Activated CD4-positive, alpha-beta T cell treated with anti-CD3 and anti-CD28 coated beads, Interleukin-2, amount 50 U/mL, for 4 hours (primary cell): ENCODE data around the gene PHACTR1.

ENCODE experiments used
- DNase-seq, 2 experiments: peaks; one replicate each; pipeline ENCODE4 v3.0.0-alpha.2; 2020

PHACTR1 gene

DNA sequence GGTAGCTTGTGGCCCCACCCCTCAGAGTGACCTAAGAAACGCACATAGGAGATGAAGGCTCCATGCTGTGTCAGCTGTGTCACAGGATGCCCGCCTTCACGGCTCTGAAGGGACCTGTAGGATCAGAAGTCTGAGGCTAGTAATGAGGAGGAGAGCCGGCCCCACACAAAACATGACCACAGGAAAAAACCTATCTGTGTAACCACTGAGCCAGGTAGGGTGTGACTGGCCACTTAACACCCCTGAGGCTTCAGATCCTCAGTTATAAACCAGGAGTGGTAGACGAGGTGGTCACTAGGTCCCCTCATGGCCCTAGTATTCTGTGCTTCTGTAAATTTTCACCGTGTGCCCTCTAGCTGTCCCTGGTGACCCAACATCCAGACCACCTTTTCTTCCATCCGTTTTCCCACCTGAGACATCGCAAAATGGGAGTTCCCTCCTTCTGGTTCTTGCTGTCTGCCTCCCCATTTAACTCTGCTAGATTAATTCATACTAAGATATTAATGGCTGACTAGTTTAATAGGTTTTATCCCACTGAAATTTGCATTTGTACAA is 558.9 kb downstream of the PHACTR1 start:
- DNase-seq = no peak

DNA sequence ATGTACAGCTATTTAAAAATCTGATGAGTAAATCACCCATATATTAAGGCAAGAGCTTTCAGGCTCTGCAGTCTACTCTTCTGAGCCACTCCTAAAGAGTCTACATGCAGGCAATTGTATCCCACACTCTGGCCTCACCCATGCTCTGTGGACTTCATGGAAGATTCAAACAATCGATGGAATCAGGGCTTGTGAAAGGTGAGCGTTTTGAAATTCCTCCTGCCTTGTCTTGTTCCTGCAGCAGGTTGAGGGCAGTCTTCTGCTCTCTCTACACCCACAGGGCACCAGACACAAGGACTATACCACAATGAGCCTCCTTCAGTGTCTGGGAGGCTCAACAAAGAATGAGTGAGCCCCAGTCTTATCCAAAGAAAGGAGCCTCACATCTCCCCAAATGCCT is 560.7 kb downstream of the PHACTR1 start:
- no peak for DNase-seq

DNA sequence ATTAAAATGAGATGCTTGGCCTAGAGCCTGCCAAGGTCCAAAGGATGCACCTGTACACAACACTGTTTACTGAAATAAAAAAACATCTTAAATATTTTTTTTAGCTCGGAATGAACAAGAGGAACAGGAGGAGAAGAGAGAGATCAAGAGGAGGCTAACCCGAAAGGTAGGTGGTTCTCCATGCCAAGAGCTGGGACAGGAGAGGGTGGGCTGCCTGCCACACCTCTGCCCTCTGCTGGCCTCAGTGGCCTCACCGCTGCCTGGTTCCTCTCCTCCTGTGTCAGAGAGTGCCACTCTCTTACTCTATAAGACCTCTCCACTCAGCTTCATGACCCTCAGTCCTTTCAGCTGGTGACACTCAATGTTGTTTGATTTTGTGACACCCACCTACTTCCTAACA is 561.6 kb downstream of the PHACTR1 start:
- DNase-seq = no peak

DNA sequence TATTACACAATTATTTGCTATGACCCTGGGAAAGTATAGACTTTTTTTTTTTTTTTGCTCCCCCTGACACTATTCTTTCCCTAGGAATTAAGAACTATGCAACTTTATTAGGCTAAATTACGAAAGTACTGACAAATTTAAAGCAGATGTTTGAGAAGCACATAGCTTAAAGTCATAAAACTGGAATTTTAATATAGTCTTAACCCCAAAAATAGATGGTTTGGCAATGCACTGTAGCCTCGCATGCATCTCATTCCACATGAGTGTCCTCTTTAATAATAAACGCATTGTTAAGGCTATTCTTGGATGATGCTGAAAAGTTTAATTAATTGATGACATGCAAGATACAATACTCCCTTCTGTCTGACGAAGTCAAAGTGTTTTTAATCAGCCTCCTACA is 562.4 kb downstream of the PHACTR1 start:
- DNase-seq = no peak

DNA sequence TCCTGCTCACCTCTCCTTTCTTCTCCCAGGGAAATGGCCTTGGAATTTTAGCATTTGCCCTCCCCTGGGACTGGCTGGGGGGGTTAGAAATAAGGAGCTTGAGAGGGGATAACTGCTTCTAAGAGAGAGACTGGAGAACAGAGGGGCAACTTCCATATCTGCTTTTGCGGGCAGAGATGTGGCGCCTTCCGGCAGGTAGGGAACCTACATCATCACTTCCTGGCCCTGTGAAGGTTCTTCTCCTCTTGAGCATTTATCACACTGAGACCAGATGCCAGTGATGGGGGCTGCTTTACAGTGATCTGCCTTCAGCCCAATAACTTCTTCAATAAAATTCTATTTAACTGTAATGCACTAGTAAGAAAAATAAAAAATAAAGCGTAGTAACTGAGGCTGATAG is 563.7 kb downstream of the PHACTR1 start:
- DNase-seq = no peak

DNA sequence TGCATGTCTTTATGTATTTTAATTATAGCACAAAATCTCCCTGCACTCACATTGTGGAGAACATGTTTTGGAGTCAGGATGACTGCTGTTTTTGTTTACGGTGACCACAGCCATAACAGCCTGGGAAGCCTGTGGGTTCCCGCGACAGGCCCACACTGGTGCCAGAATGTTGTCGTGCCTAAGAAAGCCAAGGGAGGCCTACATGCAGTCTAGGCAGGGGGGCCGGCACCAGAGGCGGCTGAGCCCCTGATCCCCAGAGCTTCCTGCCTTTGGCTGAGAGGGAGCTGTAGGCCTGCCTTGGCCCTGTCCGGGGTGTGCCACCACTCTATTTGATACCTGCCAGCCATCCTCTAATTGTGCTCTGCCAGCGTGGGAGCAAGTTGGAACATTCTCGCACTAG is 565.1 kb downstream of the PHACTR1 start:
- DNase-seq = no peak

DNA sequence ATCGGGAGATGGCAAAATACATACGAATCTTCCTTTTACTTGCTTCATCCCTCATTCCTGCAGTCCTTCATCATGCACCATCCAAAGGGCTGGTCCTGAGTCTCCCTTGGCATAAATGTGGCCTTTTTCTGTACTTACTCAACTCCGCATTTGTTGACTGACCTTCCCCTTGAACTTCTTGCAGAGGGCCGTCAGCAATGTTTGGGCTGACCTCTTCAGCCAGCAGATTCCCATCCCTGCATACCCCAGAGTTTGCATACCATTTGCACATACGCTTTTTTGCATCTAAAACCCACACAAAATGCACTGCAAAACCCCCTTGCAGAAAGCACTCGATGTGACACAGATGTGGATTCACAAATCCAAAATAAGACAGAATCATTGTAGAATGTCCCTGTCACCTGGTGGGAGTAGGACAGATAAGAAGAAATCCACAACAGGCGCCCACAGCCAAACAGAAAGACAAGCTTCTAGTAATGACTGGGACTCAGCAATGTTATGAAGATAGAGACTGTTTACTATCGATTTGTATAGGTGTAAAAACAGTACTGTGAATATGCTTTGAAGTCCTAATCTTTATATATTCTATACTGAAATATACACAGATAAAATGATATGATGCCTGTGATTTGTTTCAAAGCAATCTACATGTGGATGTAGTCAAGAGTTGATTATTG is 566.0 kb downstream of the PHACTR1 start:
- DNase-seq = no peak

DNA sequence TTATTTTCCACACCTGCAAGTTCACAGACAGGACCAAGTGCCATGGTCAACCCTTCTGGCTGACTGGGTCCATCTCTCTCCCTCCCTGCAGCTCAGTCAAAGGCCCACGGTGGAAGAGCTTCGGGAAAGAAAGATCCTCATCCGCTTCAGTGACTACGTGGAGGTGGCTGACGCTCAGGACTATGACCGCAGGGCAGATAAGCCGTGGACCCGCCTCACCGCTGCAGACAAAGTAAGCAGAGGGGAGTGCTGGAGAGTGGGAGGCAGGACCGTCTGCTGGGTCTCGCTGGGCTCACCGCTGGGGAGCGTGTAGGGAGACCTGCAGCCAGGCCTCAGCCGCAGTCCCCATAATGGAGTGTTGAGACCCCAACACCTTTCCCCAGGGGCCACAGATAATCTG is 566.8 kb downstream of the PHACTR1 start:
- DNase-seq = no peak

DNA sequence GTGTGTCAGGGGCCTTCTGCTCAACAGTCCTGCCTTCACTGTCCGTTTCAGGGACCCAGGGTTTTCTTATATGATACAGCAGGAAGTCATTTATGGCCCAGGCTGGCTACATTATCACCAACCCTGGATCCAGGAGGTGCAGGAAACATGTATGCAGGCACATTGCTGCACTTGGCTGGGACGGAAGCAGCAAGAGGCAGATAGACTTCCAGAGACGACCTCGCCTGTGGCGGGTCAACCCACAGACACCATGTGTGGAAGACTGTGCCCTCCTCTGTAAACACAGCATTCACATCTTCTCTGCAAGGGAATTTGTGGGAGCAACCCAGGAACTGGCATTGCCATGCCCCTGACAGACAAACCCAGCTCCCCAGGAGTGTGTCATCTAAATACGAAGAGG is 568.1 kb downstream of the PHACTR1 start:
- no peak for DNase-seq

DNA sequence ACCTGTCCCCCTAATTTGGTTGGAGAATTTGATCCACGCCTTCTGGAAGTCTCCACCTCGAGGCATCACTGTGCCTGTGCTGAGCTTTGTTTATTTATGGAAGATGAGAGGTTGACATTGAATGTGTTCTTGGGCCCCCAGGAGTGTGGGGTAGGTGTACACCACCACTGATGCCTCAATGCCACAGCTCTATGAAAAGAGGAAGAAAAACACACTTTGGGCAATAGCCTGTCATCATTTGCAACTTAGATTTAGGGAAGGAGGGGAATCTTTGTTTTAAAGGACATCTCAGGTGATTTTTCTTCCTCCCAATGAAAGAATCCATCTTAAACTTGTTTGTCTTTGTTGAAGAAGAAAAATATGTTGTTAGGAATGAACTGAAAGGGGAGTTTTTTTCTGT is 569.1 kb downstream of the PHACTR1 start:
- DNase-seq = no peak

DNA sequence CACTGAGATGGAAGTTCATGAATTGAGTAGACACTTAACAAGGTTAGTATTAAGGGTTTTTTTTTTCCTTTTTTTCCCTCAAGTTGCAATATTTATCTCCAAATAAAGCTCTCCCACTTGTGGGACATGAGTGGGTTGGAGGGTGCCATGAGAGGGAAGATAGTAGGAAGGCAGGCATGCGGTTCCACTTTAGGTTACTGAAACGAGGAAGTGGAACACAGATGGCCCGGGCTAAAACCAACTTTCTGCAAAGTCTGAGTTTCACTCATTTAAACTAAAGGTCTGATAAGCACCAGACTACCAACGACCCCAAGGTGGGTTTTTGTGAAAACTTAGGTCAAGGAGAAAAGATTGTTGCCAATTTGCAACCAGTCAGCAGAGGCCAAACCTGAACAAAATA is 569.6 kb downstream of the PHACTR1 start:
- no peak for DNase-seq

DNA sequence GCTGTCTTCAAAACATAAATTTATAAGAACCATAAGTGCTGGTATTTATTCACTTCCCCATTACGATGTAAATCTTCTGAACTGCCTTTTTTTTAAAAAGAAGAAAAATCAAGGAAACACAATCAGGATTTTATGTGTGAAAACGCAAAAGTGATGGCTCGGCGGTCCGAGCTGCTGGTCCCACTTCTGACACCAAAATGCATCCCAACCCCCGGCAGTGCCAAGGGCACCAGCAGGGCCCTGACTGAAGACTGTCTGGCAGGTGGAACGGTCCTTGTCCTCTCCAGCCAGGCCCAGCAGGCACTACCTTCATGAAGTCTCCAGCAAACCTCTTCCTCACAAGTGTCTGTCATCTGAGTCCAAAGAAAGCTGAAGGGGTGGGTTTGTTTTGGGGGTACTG is 570.5 kb downstream of the PHACTR1 start:
- no peak for DNase-seq

DNA sequence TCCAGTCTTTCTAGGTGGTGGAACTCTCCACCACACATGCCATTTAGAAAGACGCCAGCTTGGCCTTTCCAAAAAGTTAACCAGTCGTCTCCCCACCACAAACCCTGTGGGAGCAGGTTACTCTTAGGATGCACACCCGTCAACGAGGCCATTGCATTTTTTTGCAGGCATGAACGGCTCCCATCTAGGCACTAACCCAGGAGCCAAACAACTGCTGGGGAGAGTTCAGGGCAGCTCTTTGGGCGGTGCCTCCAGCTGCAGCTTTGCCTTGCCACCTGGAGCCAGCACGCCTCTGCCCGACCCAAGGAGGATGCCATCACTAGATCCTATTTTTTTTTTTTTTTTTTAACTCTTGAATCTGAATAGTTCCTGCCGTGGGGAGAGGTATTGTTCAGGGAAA is 571.9 kb downstream of the PHACTR1 start:
- no peak for DNase-seq

DNA sequence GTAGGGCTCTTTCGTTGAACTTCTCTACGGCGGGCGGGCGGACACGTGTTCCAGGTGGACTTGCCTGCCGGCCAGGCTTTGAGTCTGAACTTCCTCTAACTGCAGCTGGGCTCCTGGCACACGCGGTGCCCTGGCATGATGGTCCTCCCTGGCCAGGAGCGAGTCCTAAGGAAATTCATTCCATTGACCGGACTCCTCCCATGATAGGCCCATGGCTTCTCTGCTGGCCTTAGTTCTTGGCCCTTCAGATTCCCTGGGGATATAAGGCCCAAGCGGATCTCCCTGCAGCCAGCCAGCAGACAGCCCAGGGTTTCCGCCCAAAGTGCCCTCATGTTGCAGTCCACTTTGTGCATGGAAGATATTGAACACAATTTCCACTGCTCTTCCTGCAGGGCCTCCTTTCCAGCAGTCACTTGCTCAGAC is 572.4 kb downstream of the PHACTR1 start:
- DNase-seq = no peak

DNA sequence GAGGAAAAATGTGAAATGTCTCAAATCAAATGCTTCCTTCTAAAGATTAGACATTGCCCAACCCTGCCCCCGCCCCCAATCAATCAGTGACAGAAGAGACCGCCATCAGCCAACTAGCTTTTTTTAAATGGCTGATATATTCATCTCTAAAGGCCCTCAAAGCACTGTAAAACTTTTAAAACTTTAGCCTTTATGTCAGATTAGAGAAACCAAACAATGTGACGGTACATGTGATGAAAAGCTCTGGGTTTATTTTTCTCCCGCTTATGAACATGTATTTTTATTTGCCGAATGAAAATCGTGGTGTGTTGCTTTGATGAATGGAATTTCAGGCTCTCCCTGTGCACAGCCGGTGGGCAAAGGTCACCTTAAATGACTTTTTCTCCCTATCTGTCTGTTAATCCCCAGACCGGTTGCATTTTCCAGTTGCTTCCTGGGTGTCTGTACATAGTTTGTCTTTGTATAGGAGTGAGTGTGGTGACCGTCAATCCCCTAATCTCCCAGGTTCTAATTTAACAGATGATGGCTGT is 573.3 kb downstream of the PHACTR1 start:
- no peak for DNase-seq

DNA sequence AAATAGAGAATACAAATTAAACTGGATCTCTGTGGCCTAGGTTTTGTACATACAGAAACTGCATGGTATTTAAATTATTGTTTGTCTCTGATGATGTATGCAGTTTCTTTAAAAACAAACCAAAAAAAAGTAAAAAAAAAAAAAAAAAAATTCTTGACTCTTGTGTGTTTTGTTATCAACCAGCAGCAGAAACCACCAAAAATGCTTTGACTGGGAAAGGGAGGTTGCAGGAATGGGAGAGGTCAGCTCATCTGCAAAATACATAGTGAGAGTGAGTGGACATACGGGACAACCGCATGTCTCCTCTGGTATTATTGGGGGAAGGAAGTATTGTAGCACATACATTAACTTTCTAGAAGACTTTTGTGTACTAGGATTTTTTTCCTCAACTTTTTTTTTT is 573.8 kb downstream of the PHACTR1 start:
- no peak for DNase-seq

DNA sequence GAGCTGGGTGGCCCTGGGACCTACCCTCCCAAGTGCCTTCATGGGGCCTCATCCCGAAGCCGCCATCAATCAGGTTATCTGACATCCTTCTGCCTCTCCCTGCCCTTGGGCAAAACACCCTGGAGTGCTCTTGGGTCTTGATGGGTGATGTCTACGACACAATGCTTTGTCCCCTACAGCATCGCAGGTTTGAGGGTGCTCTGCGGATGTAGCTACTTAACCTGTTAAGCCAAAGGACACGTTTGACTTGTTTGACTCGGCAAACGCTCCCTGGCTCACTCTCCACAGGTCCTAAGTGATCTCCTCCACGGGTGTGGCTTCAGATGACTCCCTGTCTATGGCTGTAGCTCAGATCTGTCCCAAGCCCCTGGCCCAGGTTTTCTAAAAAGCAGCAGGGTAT is 576.2 kb downstream of the PHACTR1 start:
- DNase-seq = no peak

DNA sequence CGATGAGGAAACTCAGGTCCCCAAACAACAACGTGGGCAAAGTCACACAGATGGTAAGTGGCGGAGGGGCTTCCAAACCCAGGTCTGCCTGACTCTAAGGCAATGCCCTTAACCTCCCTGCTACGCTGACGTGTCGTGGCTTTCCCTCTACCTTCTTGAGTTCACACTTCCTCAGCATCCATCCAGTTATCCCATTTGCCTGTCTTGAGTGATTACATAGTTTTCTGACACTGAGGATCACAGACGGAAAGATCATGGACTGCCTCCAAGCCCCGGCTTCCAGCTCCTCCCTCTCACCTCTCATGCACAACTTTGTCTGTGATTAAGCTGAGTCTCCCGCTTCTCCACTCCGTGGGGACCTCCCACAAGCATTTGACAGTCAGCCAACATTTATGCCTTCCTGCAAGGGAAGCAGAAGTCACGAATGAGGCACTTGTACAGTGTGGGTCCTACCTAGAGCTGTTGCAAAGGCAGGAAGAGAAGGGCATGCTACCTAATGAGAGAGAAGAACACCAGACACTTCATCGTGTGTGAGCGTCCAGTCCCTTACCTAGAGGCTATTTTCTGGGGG is 578.0 kb downstream of the PHACTR1 start:
- no peak for DNase-seq

DNA sequence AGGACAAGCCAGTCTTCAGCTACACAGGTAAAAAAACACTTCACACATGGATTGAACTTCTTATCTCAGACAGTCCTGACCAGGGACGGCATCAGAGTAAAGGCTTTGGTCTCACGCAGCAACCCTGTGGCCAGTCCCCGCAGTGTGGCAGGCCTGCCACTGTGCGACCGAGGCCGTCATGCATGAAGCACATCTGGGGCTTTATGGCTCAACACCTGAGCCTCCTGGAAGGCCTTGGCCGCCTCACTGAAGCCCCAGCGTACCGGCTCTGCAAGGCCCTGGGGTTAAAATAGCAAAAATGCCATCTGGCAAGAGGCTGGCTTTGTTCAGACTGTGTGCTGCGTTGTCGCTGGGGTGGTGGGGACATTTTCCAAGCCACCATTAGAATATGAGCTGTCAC is 579.0 kb downstream of the PHACTR1 start:
- DNase-seq = no peak

DNA sequence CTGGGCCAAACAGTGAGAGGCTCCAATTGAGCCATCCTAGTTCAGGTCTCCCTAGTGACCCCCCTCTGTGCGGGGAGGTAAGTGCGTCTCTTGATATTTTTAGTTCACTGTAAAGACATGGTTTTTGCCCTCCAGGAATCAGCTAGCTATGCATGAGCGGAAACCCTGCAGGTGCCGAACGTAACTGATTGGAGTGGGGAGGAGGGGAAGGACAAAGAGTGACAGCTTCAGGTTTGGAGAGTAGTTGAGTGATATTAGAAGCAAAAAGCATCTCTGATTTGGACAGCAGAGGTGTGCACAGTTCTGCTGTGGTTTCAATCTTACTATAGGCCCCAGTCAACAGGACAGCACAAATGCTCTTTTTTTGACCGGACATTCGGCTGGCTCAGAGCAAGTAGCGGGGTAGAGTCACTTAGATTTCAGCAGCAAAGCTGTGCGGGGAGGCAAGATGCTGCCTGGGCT is 580.0 kb downstream of the PHACTR1 start:
- no peak for DNase-seq

DNA sequence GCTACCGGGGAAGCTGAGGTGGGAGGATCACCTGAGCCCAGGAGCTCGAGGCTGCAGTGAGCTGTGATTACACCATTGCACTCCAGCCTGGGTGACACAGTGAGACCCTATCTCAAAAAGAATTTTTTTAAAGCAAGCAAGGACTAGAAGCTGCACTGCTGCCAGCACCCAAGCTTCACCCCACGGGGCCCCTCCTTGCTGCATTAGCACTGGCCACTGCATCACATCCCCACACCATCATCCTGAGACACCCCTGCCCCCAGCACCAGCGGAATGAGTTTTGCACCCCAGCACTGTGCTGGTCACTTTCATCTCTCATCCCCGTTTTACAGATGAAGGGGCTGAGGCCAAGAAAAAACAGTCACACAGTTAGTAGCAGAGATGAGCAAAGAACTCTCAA is 580.8 kb downstream of the PHACTR1 start:
- no peak for DNase-seq

DNA sequence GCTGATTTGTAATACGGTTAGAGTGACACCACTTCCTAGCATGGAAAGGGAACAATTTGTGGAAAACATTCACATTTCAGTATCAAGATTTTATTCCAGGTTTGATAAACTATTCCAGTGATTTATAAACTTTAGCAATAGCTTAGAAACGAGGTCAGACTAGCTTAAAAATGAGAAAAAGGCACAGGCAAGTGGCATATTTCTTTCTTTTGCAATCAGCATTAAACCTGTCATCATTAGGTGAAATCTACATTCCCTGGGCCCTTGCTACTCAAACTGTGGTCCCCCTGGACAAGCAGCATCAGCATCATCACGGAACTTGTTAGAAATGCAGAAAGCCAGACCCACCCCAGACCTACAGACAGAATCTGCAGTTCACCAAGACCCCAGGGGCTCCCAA is 581.9 kb downstream of the PHACTR1 start:
- DNase-seq = no peak

DNA sequence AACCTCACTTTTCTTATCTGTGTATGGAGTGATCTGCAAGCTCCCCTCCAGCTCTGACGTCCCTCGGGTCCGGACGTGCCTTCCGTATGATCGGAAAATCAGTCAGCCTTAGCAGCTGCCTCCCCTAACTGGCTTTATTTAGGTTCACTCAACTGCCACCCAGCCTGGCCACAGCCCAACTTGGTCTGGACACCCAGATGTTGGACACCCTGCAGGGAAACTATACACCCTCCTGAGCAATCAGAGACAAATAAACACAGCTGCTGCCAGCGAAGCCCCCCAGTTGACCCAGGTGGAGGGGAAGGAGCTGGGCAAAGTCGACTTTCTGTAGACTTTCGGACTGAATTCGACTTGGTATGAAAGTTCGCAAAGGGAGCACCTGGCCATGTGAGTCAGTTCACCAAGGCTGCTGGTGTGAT is 582.8 kb downstream of the PHACTR1 start:
- DNase-seq = no peak

DNA sequence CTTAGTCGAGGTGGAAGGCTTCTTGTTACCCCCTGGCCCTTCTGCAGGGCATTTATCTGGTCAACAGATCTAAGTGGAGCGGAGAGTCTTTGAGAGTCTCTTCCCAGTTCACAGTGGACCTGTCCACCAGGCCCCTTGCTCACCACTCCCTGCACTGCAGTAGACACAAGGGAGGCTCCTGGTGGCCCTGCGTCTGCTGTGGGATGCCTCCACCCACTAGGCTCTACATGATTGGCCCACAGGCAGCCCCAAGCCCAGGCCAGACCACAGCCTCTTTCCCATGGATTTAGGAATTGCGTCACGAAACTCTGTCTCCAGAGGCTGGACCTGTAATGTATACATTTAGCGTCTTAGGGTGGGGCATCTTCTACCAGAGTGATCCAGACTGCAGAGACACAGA is 583.4 kb downstream of the PHACTR1 start:
- DNase-seq = no peak
